ENCODE measurements around the gene LIPH. TPM values are rescaled to one million over a fixed set of nuclear protein-coding genes. Genes with fewer than 3 reads are reported as not detected.
"Not testable (repeated sequence)": the region's sequence is repeated elsewhere in the genome, so short reads cannot be mapped to it uniquely, and the experiment has no call there.

LIPH gene
- total RNA-seq, 1 donor from 2014 or later: not detected

GRCh38 chr3:185559706-185560090, 7.3 kb upstream of the LIPH start:
- TF ChIP-seq CTCF (IDR thresholded peaks at IDR 0.05): no peak

GRCh38 chr3:185558395-185558794, 6.0 kb upstream of the LIPH start:
- DNase-seq (ENCODE audit: extremely low spot score, unreplicated experiment): peak; percentile 27
- Mint-ChIP-seq H3K36me3 (ENCODE audit: unreplicated experiment) (no peaks in the 10 kb centered on the region), H3K4me3 (ENCODE audit: unreplicated experiment) (no peak overlapping the region), H3K4me1 (ENCODE audit: unreplicated experiment) (peaks cover 7% of the 10 kb centered on the region), H3K9me3 (ENCODE audit: unreplicated experiment) (no peaks in the 10 kb centered on the region), H3K27me3 (ENCODE audit: unreplicated experiment) (peaks cover 5% of the 10 kb centered on the region), H3K27ac (ENCODE audit: unreplicated experiment) (no peak overlapping the region)
- no peak for TF ChIP-seq CTCF (IDR thresholded peaks at IDR 0.05)

More at GRCh38 chr3:185559706-185560090, 7.3 kb upstream of the LIPH start:
- peaks cover 7% of the 10 kb centered on the region for H3K4me1 Mint-ChIP-seq (ENCODE audit: unreplicated experiment)
- H3K27ac Mint-ChIP-seq (ENCODE audit: unreplicated experiment): no peak overlapping the region
- no peaks in the 10 kb centered on the region for H3K36me3 Mint-ChIP-seq (ENCODE audit: unreplicated experiment)
- DNase-seq (ENCODE audit: extremely low spot score, unreplicated experiment): peak; percentile 57
- H3K9me3 Mint-ChIP-seq (ENCODE audit: unreplicated experiment): no peaks in the 10 kb centered on the region
- H3K27me3 Mint-ChIP-seq (ENCODE audit: unreplicated experiment): peaks cover 5% of the 10 kb centered on the region
- H3K4me3 Mint-ChIP-seq (ENCODE audit: unreplicated experiment): no peak overlapping the region

GRCh38 chr3:185556640-185557039, 4.3 kb upstream of the LIPH start:
- H3K27me3 Mint-ChIP-seq (ENCODE audit: unreplicated experiment); H3K9me3 Mint-ChIP-seq (ENCODE audit: unreplicated experiment); H3K36me3 Mint-ChIP-seq (ENCODE audit: unreplicated experiment); H3K27ac Mint-ChIP-seq (ENCODE audit: unreplicated experiment); H3K4me3 Mint-ChIP-seq (ENCODE audit: unreplicated experiment); H3K4me1 Mint-ChIP-seq (ENCODE audit: unreplicated experiment): not testable (repeated sequence)
- peak; percentile 2 for DNase-seq (ENCODE audit: extremely low spot score, unreplicated experiment)

DNA sequence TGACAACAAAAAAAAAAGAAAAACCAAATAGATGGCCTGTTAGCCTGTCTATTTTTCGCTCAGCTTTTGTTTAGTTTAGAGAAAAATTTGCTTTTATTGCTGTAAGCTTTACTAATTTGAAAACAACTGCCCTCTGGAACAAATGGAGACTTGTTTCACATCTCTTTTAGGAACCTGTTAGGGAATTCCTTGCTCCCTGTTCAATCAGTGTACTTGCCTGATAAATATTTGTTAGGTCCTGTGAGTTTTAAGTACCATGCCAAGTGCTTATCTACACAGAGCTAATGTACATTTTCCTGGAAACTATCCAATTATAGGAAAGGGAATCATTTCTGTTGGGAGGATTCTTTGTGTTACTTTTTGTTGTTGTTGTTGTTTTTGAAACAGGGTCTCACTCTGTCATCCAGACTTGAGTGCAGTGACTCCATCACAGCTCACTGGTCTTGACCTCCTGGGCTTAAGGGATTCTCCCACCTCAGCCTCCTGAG, 3.5 kb upstream of the LIPH start:
- Mint-ChIP-seq H3K4me1 (ENCODE audit: unreplicated experiment) (peaks cover 7% of the 10 kb centered on the region), H3K4me3 (ENCODE audit: unreplicated experiment) (no peak overlapping the region), H3K9me3 (ENCODE audit: unreplicated experiment) (no peaks in the 10 kb centered on the region), H3K27me3 (ENCODE audit: unreplicated experiment) (no peaks in the 10 kb centered on the region), H3K36me3 (ENCODE audit: unreplicated experiment) (no peaks in the 10 kb centered on the region), H3K27ac (ENCODE audit: unreplicated experiment) (no peak overlapping the region)
- TF ChIP-seq CTCF (IDR thresholded peaks at IDR 0.05): no peak
- DNase-seq (ENCODE audit: extremely low spot score, unreplicated experiment): no peak

GRCh38 chr3:185555101-185555501, 2.7 kb upstream of the LIPH start:
- no peaks in the 10 kb centered on the region for H3K9me3 Mint-ChIP-seq (ENCODE audit: unreplicated experiment)
- H3K27ac Mint-ChIP-seq (ENCODE audit: unreplicated experiment): no peak overlapping the region

More at GRCh38 chr3:185555101-185555501, 2.7 kb upstream of the LIPH start:
- no peaks in the 10 kb centered on the region for H3K27me3 Mint-ChIP-seq (ENCODE audit: unreplicated experiment)
- DNase-seq (ENCODE audit: extremely low spot score, unreplicated experiment): peak; percentile 34
- H3K4me1 Mint-ChIP-seq (ENCODE audit: unreplicated experiment): peaks cover 9% of the 10 kb centered on the region
- no peak for TF ChIP-seq CTCF (IDR thresholded peaks at IDR 0.05)
- H3K36me3 Mint-ChIP-seq (ENCODE audit: unreplicated experiment): no peaks in the 10 kb centered on the region
- no peak overlapping the region for H3K4me3 Mint-ChIP-seq (ENCODE audit: unreplicated experiment)

Measured in osteocyte (in vitro differentiated cells).